ENCODE data around the gene PPARG.

PPARG gene

GRCh38 chr3:12427551-12427950 is 138.7 kb downstream of the PPARG start:
- POLR2A ChIA-PET: no interaction called here
- no peak for DNase-seq (ENCODE audit: extremely low spot score)
- TF ChIP-seq BHLHE40 (IDR thresholded peaks at IDR 0.05; ENCODE audit: borderline replicate concordance): no peak
- TF ChIP-seq FOXK2 (IDR thresholded peaks at IDR 0.05): no peak
- TF ChIP-seq ARNT (IDR thresholded peaks at IDR 0.05): no peak
- no peak for TF ChIP-seq ZNF384 (IDR thresholded peaks at IDR 0.05)
- TF ChIP-seq ELF4 (IDR thresholded peaks at IDR 0.05): no peak
- no peak for TF ChIP-seq NFRKB (IDR thresholded peaks at IDR 0.05)
- no peak for TF ChIP-seq PKNOX1 (IDR thresholded peaks at IDR 0.05)
- no peak for TF ChIP-seq FOXM1 (IDR thresholded peaks at IDR 0.05; ENCODE audit: borderline replicate concordance)
- TF ChIP-seq HDGF (IDR thresholded peaks at IDR 0.05; ENCODE audit: borderline replicate concordance): no peak
- no peak for TF ChIP-seq CTBP1 (IDR thresholded peaks at IDR 0.05; ENCODE audit: borderline replicate concordance)
- no peak for TF ChIP-seq SP1 (IDR thresholded peaks at IDR 0.05)
- TF ChIP-seq LEF1 (IDR thresholded peaks at IDR 0.05; ENCODE audit: borderline replicate concordance): no peak
- TF ChIP-seq FOXA1 (IDR thresholded peaks at IDR 0.05): no peak
- TF ChIP-seq L3MBTL2 (conservative IDR thresholded peaks at IDR 0.05): no peak
- TF ChIP-seq SUZ12 (IDR thresholded peaks at IDR 0.05): no peak
- no peak for TF ChIP-seq TARDBP (IDR thresholded peaks at IDR 0.05)
- CTCF ChIA-PET: no interaction called here

- CTCF ChIA-PET: no interaction called here
Measured at GRCh38 chr3:12428126-12428525, 139.3 kb downstream of the PPARG start.

DNA sequence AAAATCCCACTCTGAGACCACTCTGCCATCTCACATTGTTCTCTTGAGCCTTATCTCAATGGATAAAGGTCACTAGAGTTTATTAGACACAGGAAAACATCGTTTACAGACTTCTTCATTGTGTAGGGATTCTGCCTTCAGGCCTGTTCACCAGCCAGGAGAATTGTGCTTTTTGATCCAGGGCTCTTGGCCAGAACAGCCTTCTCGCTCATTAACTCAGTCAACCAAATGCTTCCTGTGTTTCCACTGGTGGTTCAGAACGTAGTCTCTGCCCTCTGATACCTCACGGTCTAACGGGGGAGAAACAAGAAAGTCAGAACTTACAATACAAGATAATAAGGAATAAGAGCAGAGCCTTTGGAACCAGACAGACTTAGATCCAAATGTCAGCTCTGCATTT is 141.2 kb downstream of the PPARG start:
- TF ChIP-seq LEF1 (IDR thresholded peaks at IDR 0.05; ENCODE audit: borderline replicate concordance) (no peak), CTBP1 (IDR thresholded peaks at IDR 0.05; ENCODE audit: borderline replicate concordance) (no peak), SUZ12 (IDR thresholded peaks at IDR 0.05) (no peak)
- no peak for DNase-seq (ENCODE audit: extremely low spot score)
- ChIA-PET CTCF (no interaction called here), POLR2A (no interaction called here)

More at GRCh38 chr3:12428126-12428525, 139.3 kb downstream of the PPARG start:
- POLR2A ChIA-PET: no interaction called here
- no peak for DNase-seq (ENCODE audit: extremely low spot score)
- TF ChIP-seq CTBP1 (IDR thresholded peaks at IDR 0.05; ENCODE audit: borderline replicate concordance): no peak
- TF ChIP-seq ARNT (IDR thresholded peaks at IDR 0.05): no peak
- no peak for TF ChIP-seq FOXK2 (IDR thresholded peaks at IDR 0.05)
- TF ChIP-seq L3MBTL2 (conservative IDR thresholded peaks at IDR 0.05): no peak
- no peak for TF ChIP-seq PKNOX1 (IDR thresholded peaks at IDR 0.05)
- no peak for TF ChIP-seq HDGF (IDR thresholded peaks at IDR 0.05; ENCODE audit: borderline replicate concordance)
- no peak for TF ChIP-seq FOXA1 (IDR thresholded peaks at IDR 0.05)
- TF ChIP-seq NFRKB (IDR thresholded peaks at IDR 0.05): no peak
- TF ChIP-seq LEF1 (IDR thresholded peaks at IDR 0.05; ENCODE audit: borderline replicate concordance): no peak
- TF ChIP-seq BHLHE40 (IDR thresholded peaks at IDR 0.05; ENCODE audit: borderline replicate concordance): no peak
- TF ChIP-seq FOXM1 (IDR thresholded peaks at IDR 0.05; ENCODE audit: borderline replicate concordance): no peak
- no peak for TF ChIP-seq SP1 (IDR thresholded peaks at IDR 0.05)
- TF ChIP-seq TARDBP (IDR thresholded peaks at IDR 0.05): no peak
- TF ChIP-seq SUZ12 (IDR thresholded peaks at IDR 0.05): no peak
- TF ChIP-seq ELF4 (IDR thresholded peaks at IDR 0.05): no peak
- TF ChIP-seq ZNF384 (IDR thresholded peaks at IDR 0.05): no peak

DNA sequence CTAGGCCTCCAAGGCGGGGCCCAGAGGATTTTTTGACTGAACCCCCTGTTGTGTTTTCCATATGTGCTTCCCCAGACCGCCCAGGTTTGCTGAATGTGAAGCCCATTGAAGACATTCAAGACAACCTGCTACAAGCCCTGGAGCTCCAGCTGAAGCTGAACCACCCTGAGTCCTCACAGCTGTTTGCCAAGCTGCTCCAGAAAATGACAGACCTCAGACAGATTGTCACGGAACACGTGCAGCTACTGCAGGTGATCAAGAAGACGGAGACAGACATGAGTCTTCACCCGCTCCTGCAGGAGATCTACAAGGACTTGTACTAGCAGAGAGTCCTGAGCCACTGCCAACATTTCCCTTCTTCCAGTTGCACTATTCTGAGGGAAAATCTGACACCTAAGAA is 145.0 kb downstream of the PPARG start:
- no peak for TF ChIP-seq TARDBP (IDR thresholded peaks at IDR 0.05)
- no peak for TF ChIP-seq PKNOX1 (IDR thresholded peaks at IDR 0.05)
- peak; percentile 100 for TF ChIP-seq FOXK2 (IDR thresholded peaks at IDR 0.05)
- TF ChIP-seq SUZ12 (IDR thresholded peaks at IDR 0.05): peak; percentile 100
- TF ChIP-seq FOXA1 (IDR thresholded peaks at IDR 0.05): no peak
- peak; percentile 100 for TF ChIP-seq NFRKB (IDR thresholded peaks at IDR 0.05)
- peak; percentile 100 for TF ChIP-seq BHLHE40 (IDR thresholded peaks at IDR 0.05; ENCODE audit: borderline replicate concordance)
- TF ChIP-seq SP1 (IDR thresholded peaks at IDR 0.05): no peak
- CTCF ChIA-PET: no interaction called here
- no peak for DNase-seq (ENCODE audit: extremely low spot score)
- POLR2A ChIA-PET: no interaction called here

GRCh38 chr3:12436514-12437220 is 147.8 kb downstream of the PPARG start:
- TF ChIP-seq NFRKB (IDR thresholded peaks at IDR 0.05): no peak
- TF ChIP-seq FOXA1 (IDR thresholded peaks at IDR 0.05): no peak
- POLR2A ChIA-PET: no interaction called here
- no peak for DNase-seq (ENCODE audit: extremely low spot score)
- CTCF ChIA-PET: interaction anchor here (0.9 kb wide), 1 partner anchor 33 kb away, joined by 3 read pairs; no protein-coding TSS in a partner anchor

DNA sequence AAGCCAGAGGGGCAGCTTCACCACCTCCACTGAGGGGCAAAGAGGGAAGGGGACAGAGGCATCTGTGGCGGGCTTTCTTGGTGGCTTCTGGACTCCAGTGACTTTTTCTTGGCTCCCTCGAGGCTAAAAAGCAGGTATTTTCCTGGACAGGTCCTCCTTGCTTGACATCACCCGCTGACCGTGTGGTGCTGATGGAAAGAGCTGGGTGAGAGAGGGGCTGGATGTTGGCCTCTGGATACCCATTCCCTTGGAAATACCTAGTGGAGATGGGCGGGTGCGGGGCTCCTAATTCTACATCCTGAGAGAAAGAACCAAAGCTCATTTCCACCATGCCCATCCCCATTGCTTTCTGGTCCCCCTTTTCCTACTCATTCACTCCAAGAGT is 148.3 kb downstream of the PPARG start:
- POLR2A ChIA-PET: interaction anchor here (1.2 kb wide), 1 partner anchor 47 kb away, joined by 3 read pairs; the partner anchor contains the start of gene TSEN2
- CTCF ChIA-PET: interaction anchor here (0.9 kb wide), 1 partner anchor 33 kb away, joined by 3 read pairs; no protein-coding TSS in a partner anchor
- TF ChIP-seq TARDBP (IDR thresholded peaks at IDR 0.05) (no peak), BHLHE40 (IDR thresholded peaks at IDR 0.05; ENCODE audit: borderline replicate concordance) (no peak), HDGF (IDR thresholded peaks at IDR 0.05; ENCODE audit: borderline replicate concordance) (no peak)
- DNase-seq (ENCODE audit: extremely low spot score): no peak

GRCh38 chr3:12437861-12438260 is 149.0 kb downstream of the PPARG start:
- POLR2A ChIA-PET: interaction anchor here (1.2 kb wide), 1 partner anchor 46 kb away, joined by 3 read pairs; the partner anchor contains the start of gene TSEN2

More at GRCh38 chr3:12437861-12438260, 149.0 kb downstream of the PPARG start:
- TF ChIP-seq L3MBTL2 (conservative IDR thresholded peaks at IDR 0.05): no peak
- no peak for TF ChIP-seq LEF1 (IDR thresholded peaks at IDR 0.05; ENCODE audit: borderline replicate concordance)
- TF ChIP-seq FOXA1 (IDR thresholded peaks at IDR 0.05): no peak
- TF ChIP-seq BHLHE40 (IDR thresholded peaks at IDR 0.05; ENCODE audit: borderline replicate concordance): no peak
- TF ChIP-seq FOXK2 (IDR thresholded peaks at IDR 0.05): no peak
- TF ChIP-seq PKNOX1 (IDR thresholded peaks at IDR 0.05): no peak
- TF ChIP-seq SP1 (IDR thresholded peaks at IDR 0.05): no peak
- TF ChIP-seq ELF4 (IDR thresholded peaks at IDR 0.05): no peak
- no peak for TF ChIP-seq NFRKB (IDR thresholded peaks at IDR 0.05)
- TF ChIP-seq ZNF384 (IDR thresholded peaks at IDR 0.05): no peak
- no peak for TF ChIP-seq SUZ12 (IDR thresholded peaks at IDR 0.05)
- no peak for TF ChIP-seq ARNT (IDR thresholded peaks at IDR 0.05)
- no peak for TF ChIP-seq TARDBP (IDR thresholded peaks at IDR 0.05)
- no peak for TF ChIP-seq FOXM1 (IDR thresholded peaks at IDR 0.05; ENCODE audit: borderline replicate concordance)
- TF ChIP-seq CTBP1 (IDR thresholded peaks at IDR 0.05; ENCODE audit: borderline replicate concordance): no peak
- no peak for TF ChIP-seq HDGF (IDR thresholded peaks at IDR 0.05; ENCODE audit: borderline replicate concordance)
- CTCF ChIA-PET: interaction anchor here (0.9 kb wide), 1 partner anchor 32 kb away, joined by 3 read pairs; no protein-coding TSS in a partner anchor
- no peak for DNase-seq (ENCODE audit: extremely low spot score)

Measured in HEK293T (cell line).